NCI-H128 (cell line): ENCODE results near the gene RALGPS1.

Experiments
- DNase-seq: peaks from one replicate; lab custom pipeline; 2025; ENCODE audit not compliant: unreplicated experiment; lab: John Stamatoyannopoulos, UW

RALGPS1 gene

GRCh38 chr9:127199001-127199791 is 284.6 kb downstream of the RALGPS1 start:
- peak; percentile 37 for DNase-seq

- DNase-seq: no peak
Measured at GRCh38 chr9:127200106-127200862, 285.7 kb downstream of the RALGPS1 start.

- no peak for DNase-seq
Measured at GRCh38 chr9:127201071-127201541, 286.5 kb downstream of the RALGPS1 start.

GRCh38 chr9:127201731-127202130 is 287.1 kb downstream of the RALGPS1 start:
- DNase-seq: no peak

- no peak for DNase-seq
Measured at GRCh38 chr9:127202461-127203169, 288.0 kb downstream of the RALGPS1 start.

GRCh38 chr9:127203681-127204327 is 289.2 kb downstream of the RALGPS1 start:
- no peak for DNase-seq

GRCh38 chr9:127204771-127205470 is 290.3 kb downstream of the RALGPS1 start:
- no peak for DNase-seq

- DNase-seq: no peak
Measured at GRCh38 chr9:127205952-127206351, 291.4 kb downstream of the RALGPS1 start.

- no peak for DNase-seq
Measured at GRCh38 chr9:127206666-127207065, 292.1 kb downstream of the RALGPS1 start.

- no peak for DNase-seq
Measured at GRCh38 chr9:127207734-127208410, 293.3 kb downstream of the RALGPS1 start.

GRCh38 chr9:127208416-127208815 is 293.8 kb downstream of the RALGPS1 start:
- no peak for DNase-seq

GRCh38 chr9:127209220-127209619 is 294.6 kb downstream of the RALGPS1 start:
- DNase-seq: no peak

GRCh38 chr9:127209948-127210640 is 295.5 kb downstream of the RALGPS1 start:
- no peak for DNase-seq

GRCh38 chr9:127210851-127211730 is 296.5 kb downstream of the RALGPS1 start:
- no peak for DNase-seq

GRCh38 chr9:127211983-127212382 is 297.4 kb downstream of the RALGPS1 start:
- no peak for DNase-seq

- DNase-seq: no peak
Measured at GRCh38 chr9:127212453-127212852, 297.9 kb downstream of the RALGPS1 start.

- no peak for DNase-seq
Measured at GRCh38 chr9:127213859-127214258, 299.3 kb downstream of the RALGPS1 start.
